Upper lobe of left lung (tissue), 6 donors: Measurements from ENCODE around the gene THBS3. TPM values are rescaled to one million over a fixed set of nuclear protein-coding genes. Genes with fewer than 3 reads are reported as not detected.
"Not testable (repeated sequence)": the region's sequence is repeated elsewhere in the genome, so short reads cannot be mapped to it uniquely, and the experiment has no call there.

Experiments used
- ATAC-seq, 2 donors: fragments of 200-7000 bp; cut with Tn5 transposase; one replicate each; pipeline ENCODE4 v1.9.1; 2022; ENCODE audit warnings: mild to moderate bottlenecking in 2 of 2, moderate library complexity in 2 of 2; ENCODE audit not compliant: low FRiP score in 2 of 2
- DNase-seq, 2 donors: peaks; one replicate each; pipeline ENCODE4 v3.0.0-alpha.2; 2019 to 2020
- H3K27ac ChIP-seq, 4 donors: fragments of 200-600 bp; sonication (generic); one replicate each; pipeline ENCODE4 v1.5.1; 2016 to 2019
- H3K27me3 ChIP-seq, 4 donors: fragments of 200-600 bp; sonication (generic); one replicate each; pipeline ENCODE4 v1.5.1; 2017 to 2019
- H3K36me3 ChIP-seq, 4 donors: fragments of 200-600 bp; sonication (generic); one replicate each; pipeline ENCODE4 v1.5.1; 2016 to 2019
- H3K4me1 ChIP-seq, 4 donors: fragments of 200-600 bp; sonication (generic); one replicate each; pipeline ENCODE4 v1.5.1; 2018 to 2019
- H3K4me3 ChIP-seq, 4 donors: fragments of 200-600 bp; sonication (generic); one replicate each; pipeline ENCODE4 v1.5.1; 2017 to 2019; ENCODE audit warnings: mild to moderate bottlenecking in 2 of 4, moderate library complexity in 1 of 4
- H3K9me3 ChIP-seq, 4 donors: fragments of 200-600 bp; sonication (generic); one replicate each; pipeline ENCODE4 v1.5.1; 2018 to 2019
- EP300 ChIP-seq, 4 donors: sonication (generic); formaldehyde crosslinking; IDR thresholded peaks; one replicate each; pipeline ENCODE4 v1.5.1; 2017; ENCODE audit warnings: antibody characterized with exemption in 4 of 4, control low read depth in 2 of 4
- POLR2A ChIP-seq, 4 donors: fragments of 450-650 bp; IDR thresholded peaks; one replicate each; pipeline ENCODE4 v1.5.1; 2016 to 2017; ENCODE audit warnings: antibody characterized with exemption in 4 of 4, mild to moderate bottlenecking in 2 of 4
- POLR2AphosphoS5 ChIP-seq, 2 donors: sonication (generic); formaldehyde crosslinking; IDR thresholded peaks; one replicate each; pipeline ENCODE4 v1.5.1; 2017; ENCODE audit warnings: antibody characterized with exemption in 2 of 2
- WGBS, 2 donors: methylation state at CpG; one replicate each; pipeline ENCODE4 v1.1.5; 2017 to 2018; 5-methylcytosine and 5-hydroxymethylcytosine counted together
- total RNA-seq, 6 donors: library from RNA; depleted of rRNA in 4 of 6; stranded (reverse); fragments of >200 nt in 4 of 6; gene quantifications; one replicate each; pipeline versions ENCODE4 v1.1.0 to v1.2.1, GENCODE V29; 2016 to 2021
- TF ChIP-seq, protein P1 (sequence below), 6 experiments: fragments of 450-650 bp in 4 of 6; fragments of 200-600 bp in 2 of 6; sonication (generic) in 2 of 6; IDR thresholded peaks; one replicate each; pipeline ENCODE4 v1.5.1; 2016 to 2019; ENCODE audit warnings: antibody characterized with exemption in 6 of 6
- donor health status: DM: no; HTN: no; CAD: no; lungs with moderate emphysema.
- donor health status: DM: no; HTN: yes; CAD: no; lungs with severe emphysema.

The THBS3 gene
- total RNA-seq, 6 donors from 2014 or later: 18.3 to 97.4 (median 27.6) TPM

DNA sequence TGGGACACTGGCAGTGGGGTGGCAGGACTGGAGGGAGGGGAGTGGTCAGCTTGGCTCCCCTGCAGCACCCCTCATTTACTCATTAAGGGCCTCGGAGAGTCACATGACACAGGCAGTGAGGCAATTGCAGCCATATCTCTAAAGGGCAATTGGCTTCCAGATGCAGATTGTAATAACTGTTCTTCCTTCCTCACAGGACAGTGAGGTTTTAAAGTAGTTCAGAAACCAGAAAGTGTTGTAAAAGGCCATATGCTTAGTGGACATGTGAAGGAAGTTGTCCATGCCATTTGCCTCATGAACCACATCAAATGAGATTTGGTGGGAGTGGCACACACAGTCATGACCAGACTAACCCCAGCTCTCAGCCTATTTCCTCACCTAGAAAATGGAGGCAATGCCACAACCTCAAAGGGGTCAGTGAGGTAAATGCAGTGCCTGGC lies 11.9 kb upstream of the THBS3 start:
- Histone ChIP-seq H3K27ac (peak overlapping the region; percentile 21 to 65 (median 58)), H3K4me3 (peak overlapping the region in 2 of 4 donors; percentile 1 to 8), H3K27me3 (no peaks in the 10 kb centered on the region), H3K9me3 (no peaks in the 10 kb centered on the region), H3K4me1 (peaks cover 0 to 15% (median 13%) of the 10 kb centered on the region in 4 donors), H3K36me3 (no peaks in the 10 kb centered on the region)
- TF ChIP-seq POLR2AphosphoS5 (IDR thresholded peaks at IDR 0.05): no peak
- no peak for TF ChIP-seq POLR2A (IDR thresholded peaks at IDR 0.05)
- TF ChIP-seq, protein P1, sequence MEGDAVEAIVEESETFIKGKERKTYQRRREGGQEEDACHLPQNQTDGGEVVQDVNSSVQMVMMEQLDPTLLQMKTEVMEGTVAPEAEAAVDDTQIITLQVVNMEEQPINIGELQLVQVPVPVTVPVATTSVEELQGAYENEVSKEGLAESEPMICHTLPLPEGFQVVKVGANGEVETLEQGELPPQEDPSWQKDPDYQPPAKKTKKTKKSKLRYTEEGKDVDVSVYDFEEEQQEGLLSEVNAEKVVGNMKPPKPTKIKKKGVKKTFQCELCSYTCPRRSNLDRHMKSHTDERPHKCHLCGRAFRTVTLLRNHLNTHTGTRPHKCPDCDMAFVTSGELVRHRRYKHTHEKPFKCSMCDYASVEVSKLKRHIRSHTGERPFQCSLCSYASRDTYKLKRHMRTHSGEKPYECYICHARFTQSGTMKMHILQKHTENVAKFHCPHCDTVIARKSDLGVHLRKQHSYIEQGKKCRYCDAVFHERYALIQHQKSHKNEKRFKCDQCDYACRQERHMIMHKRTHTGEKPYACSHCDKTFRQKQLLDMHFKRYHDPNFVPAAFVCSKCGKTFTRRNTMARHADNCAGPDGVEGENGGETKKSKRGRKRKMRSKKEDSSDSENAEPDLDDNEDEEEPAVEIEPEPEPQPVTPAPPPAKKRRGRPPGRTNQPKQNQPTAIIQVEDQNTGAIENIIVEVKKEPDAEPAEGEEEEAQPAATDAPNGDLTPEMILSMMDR (IDR thresholded peaks at IDR 0.05): no peak
- no peak for TF ChIP-seq EP300 (IDR thresholded peaks at IDR 0.05)
- 0 to 6% methylated on average over 1 of the region's 1 CpG for WGBS, 2 donors
- peak in 1 of 2 donors; percentile 58 for ATAC-seq
- peak in 1 of 2 donors; percentile 65 for DNase-seq

DNA sequence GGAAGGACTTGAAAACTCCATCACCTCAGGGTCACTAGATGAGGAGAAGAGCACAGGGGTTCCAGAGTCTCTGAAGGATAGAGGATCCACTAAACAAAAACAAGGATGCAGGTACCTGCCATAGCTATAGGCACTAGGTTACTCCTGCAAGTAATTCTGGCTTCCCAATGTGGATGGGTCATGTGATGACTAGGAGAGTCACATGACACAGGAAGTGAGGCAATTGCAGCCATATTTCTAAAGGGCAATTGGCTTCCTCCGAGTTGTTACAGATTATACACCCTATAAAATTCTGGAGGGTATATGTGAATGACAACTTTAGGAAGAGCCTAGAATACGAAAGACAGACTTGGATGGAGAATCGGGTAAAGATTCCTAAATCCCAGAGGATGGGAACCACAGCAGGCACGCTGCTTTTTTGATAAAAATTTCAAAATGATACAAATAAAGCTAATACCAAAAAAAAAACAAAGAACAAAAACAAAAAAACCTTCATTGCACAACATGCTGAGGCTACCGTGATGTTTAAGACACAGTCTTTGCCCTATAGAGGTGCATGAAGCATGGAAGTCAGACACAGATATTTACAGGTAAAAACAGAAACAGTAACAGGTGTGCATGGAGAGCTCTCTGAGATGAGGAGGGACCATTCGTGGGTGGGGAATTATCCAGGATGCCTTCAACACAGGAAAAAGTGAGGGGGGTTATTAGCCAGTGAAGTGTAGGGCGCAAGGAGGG lies 11.3 kb upstream of the THBS3 start:
- no peaks in the 10 kb centered on the region for H3K9me3 ChIP-seq
- TF ChIP-seq, protein P1 (IDR thresholded peaks at IDR 0.05): no peak
- TF ChIP-seq POLR2AphosphoS5 (IDR thresholded peaks at IDR 0.05) (no peak), EP300 (IDR thresholded peaks at IDR 0.05) (no peak), POLR2A (IDR thresholded peaks at IDR 0.05) (no peak)
- peak overlapping the region in 2 of 4 donors; percentile 1 to 8 for H3K4me3 ChIP-seq
- no peaks in the 10 kb centered on the region for H3K36me3 ChIP-seq
- WGBS, 2 donors: 38 to 46% methylated on average over 7 of the region's 7 CpGs
- no peaks in the 10 kb centered on the region for H3K27me3 ChIP-seq
- ATAC-seq: peak in 1 of 2 donors; percentile 65
- DNase-seq: peak in 1 of 2 donors; percentile 58
- peak overlapping the region in 3 of 4 donors; percentile 53 to 65 (median 62) for H3K27ac ChIP-seq
- peaks cover 0 to 10% (median 9%) of the 10 kb centered on the region in 4 donors for H3K4me1 ChIP-seq

DNA sequence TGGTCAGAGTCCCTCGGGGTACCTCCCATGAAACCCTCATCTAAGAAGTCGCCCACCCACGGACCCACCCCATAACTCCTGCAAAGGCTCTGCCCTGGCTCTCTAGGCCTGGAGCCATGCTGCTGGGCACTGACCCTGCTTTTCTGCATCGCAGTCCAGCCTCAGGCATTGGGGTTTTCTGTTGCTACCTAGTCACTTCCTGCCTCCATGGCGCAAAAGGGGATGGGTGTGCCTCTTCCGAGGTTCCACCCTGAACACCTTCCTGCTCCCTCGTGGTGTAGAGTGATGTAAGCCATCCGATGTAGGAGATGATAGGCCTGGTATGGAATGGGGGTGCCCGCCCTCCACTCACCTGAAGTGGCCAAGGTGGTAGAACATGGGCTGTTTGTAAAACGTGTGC lies 7.0 kb upstream of the THBS3 start:
- H3K36me3 ChIP-seq, ATAC-seq, DNase-seq, H3K27me3 ChIP-seq, H3K9me3 ChIP-seq, H3K4me3 ChIP-seq, H3K27ac ChIP-seq: not testable (repeated sequence)
- peaks cover 3 to 17% (median 9%) of the 10 kb centered on the region in 4 donors for H3K4me1 ChIP-seq
- 65 to 79% methylated on average over 3 to 7 of the region's 10 CpGs for WGBS, 2 donors

DNA sequence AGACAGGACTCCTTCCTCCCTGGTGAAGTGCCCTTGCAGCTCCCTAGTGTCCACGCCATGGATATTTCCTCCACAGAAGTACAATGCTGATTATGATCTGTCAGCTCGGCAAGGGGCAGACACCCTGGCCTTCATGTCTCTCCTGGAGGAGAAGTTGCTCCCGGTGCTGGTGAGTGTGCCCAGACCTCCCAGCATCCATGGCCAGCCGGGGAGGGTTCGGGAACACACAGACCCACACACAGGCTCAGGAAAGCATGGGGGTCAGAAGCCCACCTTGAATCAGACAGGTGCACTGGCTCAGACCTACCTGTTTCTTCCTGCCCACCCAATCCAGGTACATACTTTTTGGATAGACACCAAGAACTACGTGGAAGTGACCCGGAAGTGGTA lies 4.3 kb upstream of the THBS3 start:
- not testable (repeated sequence) for H3K4me3 ChIP-seq, H3K36me3 ChIP-seq, H3K27me3 ChIP-seq, H3K9me3 ChIP-seq, DNase-seq, ATAC-seq
- peaks cover 20 to 26% (median 20%) of the 10 kb centered on the region in 4 donors for H3K4me1 ChIP-seq
- H3K27ac ChIP-seq: peak overlapping the region in 1 of 4 donors; percentile 35
- WGBS, 2 donors: 75 to 82% methylated on average over 2 to 7 of the region's 7 CpGs

DNA sequence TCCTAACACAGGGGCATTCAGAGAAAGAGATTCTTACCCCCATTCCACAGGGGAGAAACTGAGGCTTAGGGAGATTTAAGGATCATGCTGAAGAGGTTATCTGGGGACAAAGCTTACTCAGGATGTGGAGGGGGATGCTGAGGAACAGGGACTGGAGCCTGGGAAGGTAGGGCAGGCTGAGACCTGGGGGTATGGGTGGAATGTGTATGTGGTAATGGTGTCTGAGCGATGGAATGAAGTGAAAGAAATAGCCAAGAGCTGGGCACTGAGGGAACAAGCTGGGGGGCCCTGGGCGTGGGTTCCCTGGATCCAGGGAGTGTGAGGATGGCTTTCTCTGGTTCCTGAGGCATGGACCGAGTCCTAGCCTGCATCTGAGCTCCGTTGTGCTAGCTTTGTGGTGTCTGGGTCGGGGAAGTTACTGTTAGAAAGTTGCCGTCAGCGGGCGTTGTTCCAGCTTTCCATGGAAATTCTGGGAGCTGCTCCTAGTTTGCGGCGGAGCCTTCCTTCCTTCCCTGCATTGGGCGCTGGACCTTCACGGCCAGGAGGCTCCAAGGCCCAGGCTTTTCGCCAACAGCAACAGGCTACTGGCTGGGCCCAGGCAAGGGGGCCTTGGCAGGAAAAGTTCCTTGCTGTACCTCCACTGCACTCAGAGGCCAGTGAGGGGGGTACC lies 3.8 kb upstream of the THBS3 start:
- Histone ChIP-seq H3K27ac (peak overlapping the region in 2 of 4 donors; percentile 56 to 97), H3K4me3 (peak overlapping the region in 1 of 4 donors; percentile 11), H3K4me1 (peaks cover 25 to 31% (median 26%) of the 10 kb centered on the region in 4 donors)
- H3K9me3 ChIP-seq, ATAC-seq, H3K36me3 ChIP-seq, DNase-seq, H3K27me3 ChIP-seq: not testable (repeated sequence)
- 88 to 91% methylated on average over 8 to 13 of the region's 13 CpGs for WGBS, 2 donors

DNA sequence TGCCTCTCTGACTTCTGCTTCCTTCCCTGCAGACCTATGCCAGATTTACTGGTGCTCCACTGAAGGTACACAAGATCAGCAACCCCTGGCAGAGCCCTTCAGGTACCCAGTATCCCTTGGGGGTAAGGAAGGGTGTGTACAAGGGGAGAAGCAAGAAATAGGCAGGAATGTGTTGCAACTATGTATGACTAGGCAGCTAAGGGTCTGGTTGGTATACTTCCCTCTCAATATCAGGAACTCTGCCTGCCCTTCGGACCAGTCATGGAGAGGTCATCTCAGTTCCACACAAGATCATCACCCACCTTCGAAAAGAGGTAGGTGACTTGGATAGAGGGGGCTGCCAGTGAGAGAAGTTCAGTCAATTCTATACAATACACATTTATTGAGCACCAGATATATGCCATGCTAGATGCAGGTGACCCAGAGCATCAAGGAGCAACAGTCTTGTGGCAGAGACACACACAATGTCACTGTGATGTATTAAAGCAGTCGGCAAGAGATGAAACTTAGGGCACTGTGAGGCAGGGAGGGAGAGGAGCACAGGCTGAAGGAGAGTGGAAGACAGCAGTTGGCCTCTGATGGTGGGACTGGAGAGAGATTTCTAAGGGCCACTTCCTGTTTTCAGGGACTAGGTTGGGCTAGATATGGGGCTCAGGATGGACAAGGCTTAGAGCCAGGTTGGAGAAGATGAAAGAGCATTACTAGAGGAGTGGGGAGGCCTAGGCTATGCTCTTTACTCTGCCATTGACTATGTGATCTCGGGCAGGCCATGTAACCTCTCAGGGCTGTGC lies 2.8 kb upstream of the THBS3 start:
- Histone ChIP-seq H3K9me3 (no peaks in the 10 kb centered on the region), H3K36me3 (peaks cover 0 to 10% (median 3%) of the 10 kb centered on the region in 4 donors), H3K4me1 (peaks cover 26 to 32% (median 27%) of the 10 kb centered on the region in 4 donors), H3K4me3 (peak overlapping the region in 1 of 4 donors; percentile 11), H3K27ac (peak overlapping the region in 3 of 4 donors; percentile 56 to 100 (median 97)), H3K27me3 (no peaks in the 10 kb centered on the region)
- WGBS, 2 donors: 77% methylated on average over 4 of the region's 4 CpGs
- peak in 1 of 2 donors; percentile 47 for DNase-seq
- no peak for TF ChIP-seq POLR2AphosphoS5 (IDR thresholded peaks at IDR 0.05)
- TF ChIP-seq, protein P1 (IDR thresholded peaks at IDR 0.05): no peak
- no peak for TF ChIP-seq EP300 (IDR thresholded peaks at IDR 0.05)
- TF ChIP-seq POLR2A (IDR thresholded peaks at IDR 0.05): no peak
- no peak for ATAC-seq
